AG04450 (cell line): ENCODE measurements around the gene GAD1. TPM values are rescaled to one million over a fixed set of nuclear protein-coding genes. Genes with fewer than 3 reads are reported as not detected.

ENCODE experiments used
- CTCF ChIA-PET: fragments of 300-600, 350-600 bp; formaldehyde crosslinking; extraction: SDS; loops from one replicate; lab custom pipeline; 2022; ENCODE audit warnings: antibody characterized with exemption, inconsistent platforms; lab: Charles Lee
- POLR2A ChIA-PET: fragments of 350-600 bp; formaldehyde crosslinking; extraction: SDS; loops from one replicate; lab custom pipeline; 2021; ENCODE audit warnings: antibody characterized with exemption, inconsistent platforms; lab: Yijun Ruan, JAX
- DNase-seq: peaks from one replicate; pipeline ENCODE4 v3.0.0-alpha.2; 2011; ENCODE audit warnings: low read depth, low spot score
- H3K27ac ChIP-seq: one replicate; pipeline ENCODE4 v1.5.1; 2012; ENCODE audit warnings: low read depth, low read length, control low read depth
- H3K27me3 ChIP-seq: one replicate; pipeline ENCODE4 v1.6.0; 2012; ENCODE audit warnings: low read length; ENCODE audit not compliant: control insufficient read depth, insufficient read depth
- H3K4me3 ChIP-seq: 2 replicates; pipeline ENCODE4 v1.5.1; 2011; ENCODE audit warnings: mild to moderate bottlenecking, low read depth, low read length, control low read depth
- H3K9me3 ChIP-seq: 2 replicates; pipeline ENCODE4 v1.5.1; 2012; ENCODE audit warnings: low read length; ENCODE audit not compliant: control insufficient read depth, insufficient read depth
- polyA plus RNA-seq: library from polyadenylated mRNA; depleted of rRNA; stranded (reverse); fragments of >200 nt; gene quantifications from 2 replicates; pipeline ENCODE4 v1.2.3, GENCODE V29; 2011
- TF ChIP-seq, protein P1 (sequence below): IDR thresholded peaks from 2 replicates; pipeline ENCODE4 v1.5.1; 2011; ENCODE audit warnings: low read depth, low read length, control low read depth, inconsistent platforms

The GAD1 gene
- polyA plus RNA-seq, 1 experiment: not detected

DNA sequence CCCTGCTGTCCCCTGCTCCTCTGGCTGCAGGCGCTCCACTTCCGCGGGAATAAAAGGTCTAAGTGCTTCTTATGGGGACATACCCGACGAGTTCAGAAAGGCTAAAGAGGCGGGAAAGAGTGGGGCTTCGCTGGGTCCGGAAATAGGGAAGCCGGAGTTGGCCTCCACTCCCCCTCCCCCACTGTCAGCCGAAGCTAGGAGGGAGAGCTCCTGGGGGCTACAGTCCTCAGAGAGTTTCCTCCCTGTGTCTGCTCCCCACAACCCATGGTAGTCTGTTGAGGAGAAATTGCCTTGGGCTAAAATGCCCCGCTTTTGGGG lies 7.2 kb downstream of the GAD1 start:
- no peak for DNase-seq
- H3K9me3 ChIP-seq: peaks cover 4% of the 10 kb centered on the region; the same call in 1 of the 2 replicates
- no peak overlapping the region for H3K27ac ChIP-seq
- H3K4me3 ChIP-seq: no peak overlapping the region
- H3K27me3 ChIP-seq: peaks cover 67% of the 10 kb centered on the region
- ChIA-PET POLR2A (interaction anchor here (0.5 kb wide), 1 partner anchor 261 kb away, joined by 3 read pairs; no protein-coding TSS in a partner anchor), CTCF (no interaction called here)
- TF ChIP-seq, protein P1, sequence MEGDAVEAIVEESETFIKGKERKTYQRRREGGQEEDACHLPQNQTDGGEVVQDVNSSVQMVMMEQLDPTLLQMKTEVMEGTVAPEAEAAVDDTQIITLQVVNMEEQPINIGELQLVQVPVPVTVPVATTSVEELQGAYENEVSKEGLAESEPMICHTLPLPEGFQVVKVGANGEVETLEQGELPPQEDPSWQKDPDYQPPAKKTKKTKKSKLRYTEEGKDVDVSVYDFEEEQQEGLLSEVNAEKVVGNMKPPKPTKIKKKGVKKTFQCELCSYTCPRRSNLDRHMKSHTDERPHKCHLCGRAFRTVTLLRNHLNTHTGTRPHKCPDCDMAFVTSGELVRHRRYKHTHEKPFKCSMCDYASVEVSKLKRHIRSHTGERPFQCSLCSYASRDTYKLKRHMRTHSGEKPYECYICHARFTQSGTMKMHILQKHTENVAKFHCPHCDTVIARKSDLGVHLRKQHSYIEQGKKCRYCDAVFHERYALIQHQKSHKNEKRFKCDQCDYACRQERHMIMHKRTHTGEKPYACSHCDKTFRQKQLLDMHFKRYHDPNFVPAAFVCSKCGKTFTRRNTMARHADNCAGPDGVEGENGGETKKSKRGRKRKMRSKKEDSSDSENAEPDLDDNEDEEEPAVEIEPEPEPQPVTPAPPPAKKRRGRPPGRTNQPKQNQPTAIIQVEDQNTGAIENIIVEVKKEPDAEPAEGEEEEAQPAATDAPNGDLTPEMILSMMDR: no peak

DNA sequence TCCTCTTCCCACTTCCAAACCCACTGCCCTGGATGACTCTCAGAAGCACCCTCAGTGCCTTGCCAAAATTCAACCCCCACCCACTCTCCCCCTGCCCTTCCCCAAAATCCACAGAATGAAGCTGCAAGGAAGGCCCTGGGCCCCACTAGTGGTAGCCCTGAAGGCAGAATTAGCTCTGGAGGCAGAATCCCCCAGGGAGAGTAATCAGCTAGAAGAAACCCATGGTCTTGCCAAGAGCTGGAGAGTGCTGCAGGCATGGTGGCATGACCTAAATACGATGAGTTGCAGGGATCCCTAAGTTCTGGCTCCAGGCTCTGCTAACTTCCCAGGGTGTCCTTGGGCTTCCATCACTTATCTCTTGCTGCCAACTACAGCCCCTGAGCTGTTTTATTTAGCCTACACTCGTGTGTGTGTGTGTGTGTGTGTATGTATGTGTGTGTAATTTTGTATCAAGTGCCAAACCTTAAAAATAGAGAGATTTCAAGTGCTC lies 7.9 kb downstream of the GAD1 start:
- CTCF ChIA-PET: interaction anchor here (0.6 to 1.4 kb wide), 3 partner anchors 9 to 497 kb away, joined by 3 to 11 read pairs (median 3); partner anchors contain the start of gene GAD1
- POLR2A ChIA-PET: no interaction called here
- Histone ChIP-seq H3K4me3 (no peak overlapping the region), H3K27me3 (peaks cover 60% of the 10 kb centered on the region), H3K27ac (no peak overlapping the region), H3K9me3 (peaks cover 4% of the 10 kb centered on the region; the same call in 1 of the 2 replicates)
- DNase-seq: no peak
- TF ChIP-seq, protein P1: no peak

DNA sequence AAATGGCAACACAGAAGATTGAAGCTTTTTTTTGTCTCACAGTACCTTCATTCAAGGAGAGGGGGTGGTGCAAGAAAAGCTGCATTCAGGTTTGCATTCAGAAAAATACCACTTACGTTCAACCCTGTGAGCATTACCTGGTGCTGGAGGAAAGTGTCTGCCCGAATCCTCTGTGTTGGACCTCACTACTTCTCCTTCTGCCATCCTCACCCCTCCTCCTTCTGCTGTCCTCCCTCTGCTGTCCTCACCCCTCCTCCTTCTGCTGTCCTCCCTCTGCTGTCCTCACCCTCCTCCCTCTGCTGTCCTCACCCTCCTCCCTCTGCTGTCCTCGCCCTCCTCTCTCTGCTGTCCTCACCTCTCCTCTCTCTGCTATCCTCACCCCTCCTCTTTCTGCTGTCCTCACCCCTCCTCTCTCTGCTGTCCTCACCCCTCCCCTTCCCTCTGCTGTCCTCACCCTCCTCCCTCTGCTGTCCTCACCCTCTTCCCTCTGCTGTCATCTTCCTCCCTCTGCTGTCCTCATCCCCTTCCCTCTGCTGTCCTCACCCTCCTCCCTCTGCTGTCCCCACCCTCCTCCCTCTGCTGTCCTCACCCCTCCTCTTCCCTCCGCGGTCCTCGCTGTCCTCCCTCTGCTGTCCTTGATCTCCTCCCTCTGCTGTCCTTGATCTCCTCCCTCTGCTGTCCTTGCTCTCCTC lies 11.3 kb downstream of the GAD1 start:
- Histone ChIP-seq H3K27me3 (peaks cover 29% of the 10 kb centered on the region), H3K27ac (no peak overlapping the region), H3K9me3 (peaks cover 4% of the 10 kb centered on the region; the same call in 1 of the 2 replicates), H3K4me3 (no peak overlapping the region)
- TF ChIP-seq, protein P1: no peak
- ChIA-PET CTCF (no interaction called here), POLR2A (no interaction called here)
- DNase-seq: no peak

DNA sequence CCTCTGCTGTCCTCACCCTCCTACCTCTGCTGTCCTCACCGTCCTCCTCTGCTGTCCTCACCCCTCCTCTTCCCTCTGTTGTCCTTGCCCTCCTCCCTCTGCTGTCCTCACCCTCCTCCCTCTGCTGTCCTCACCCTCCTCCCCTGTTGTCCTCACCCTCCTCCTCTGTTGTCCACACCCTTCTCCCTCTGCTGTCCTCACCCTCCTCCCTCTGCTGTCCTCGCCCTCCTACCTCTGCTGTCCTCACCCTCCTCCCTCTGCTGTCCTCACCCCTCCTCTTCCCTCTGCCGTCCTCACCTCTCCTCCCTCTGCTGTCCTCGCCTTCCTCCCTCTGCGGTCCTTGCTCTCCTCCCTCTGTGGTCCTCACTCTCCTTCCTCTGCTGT lies 11.8 kb downstream of the GAD1 start:
- POLR2A ChIA-PET: no interaction called here
- DNase-seq: no peak
- no peak overlapping the region for H3K27ac ChIP-seq
- CTCF ChIA-PET: no interaction called here
- TF ChIP-seq, protein P1: no peak
- peaks cover 25% of the 10 kb centered on the region for H3K27me3 ChIP-seq
- no peaks in the 10 kb centered on the region; the same call in 1 of the 2 replicates for H3K9me3 ChIP-seq
- no peak overlapping the region for H3K4me3 ChIP-seq

DNA sequence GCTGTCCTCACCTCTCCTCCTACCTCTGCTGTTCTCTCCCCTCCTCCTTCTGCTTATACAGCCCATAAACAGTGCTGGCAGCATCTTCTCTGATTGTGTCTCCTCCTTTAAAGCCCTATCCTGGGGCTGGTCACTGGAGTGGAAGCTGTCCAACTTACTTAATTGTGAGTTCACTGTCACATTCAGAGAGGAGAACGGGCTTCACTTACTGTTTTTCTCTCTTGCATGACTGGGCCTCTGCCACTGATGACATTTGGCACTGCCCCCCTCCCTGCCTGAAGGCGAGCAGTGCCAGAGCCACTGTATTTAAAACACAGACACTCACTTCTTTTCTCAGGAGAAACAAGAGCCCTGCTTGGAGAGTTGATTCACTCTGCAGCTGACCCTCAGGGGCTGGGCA lies 12.3 kb downstream of the GAD1 start:
- TF ChIP-seq, protein P1: no peak
- no peaks in the 10 kb centered on the region for H3K9me3 ChIP-seq
- H3K27ac ChIP-seq: no peak overlapping the region
- no peak for DNase-seq
- H3K4me3 ChIP-seq: no peak overlapping the region
- peaks cover 20% of the 10 kb centered on the region for H3K27me3 ChIP-seq
- ChIA-PET POLR2A (no interaction called here), CTCF (interaction anchor here (0.7 kb wide), 1 partner anchor 471 kb away, joined by 5 read pairs; no protein-coding TSS in a partner anchor)
